Raji (cell line): Measurements from ENCODE around the gene HSPBAP1.

ENCODE experiments used
- POLR2A ChIP-seq: IDR thresholded peaks from 2 replicates; pipeline ENCODE4 v1.6.1; 2011; ENCODE audit warnings: low read depth, low read length, control low read depth; ENCODE audit not compliant: insufficient read depth

HSPBAP1 gene, protein sequence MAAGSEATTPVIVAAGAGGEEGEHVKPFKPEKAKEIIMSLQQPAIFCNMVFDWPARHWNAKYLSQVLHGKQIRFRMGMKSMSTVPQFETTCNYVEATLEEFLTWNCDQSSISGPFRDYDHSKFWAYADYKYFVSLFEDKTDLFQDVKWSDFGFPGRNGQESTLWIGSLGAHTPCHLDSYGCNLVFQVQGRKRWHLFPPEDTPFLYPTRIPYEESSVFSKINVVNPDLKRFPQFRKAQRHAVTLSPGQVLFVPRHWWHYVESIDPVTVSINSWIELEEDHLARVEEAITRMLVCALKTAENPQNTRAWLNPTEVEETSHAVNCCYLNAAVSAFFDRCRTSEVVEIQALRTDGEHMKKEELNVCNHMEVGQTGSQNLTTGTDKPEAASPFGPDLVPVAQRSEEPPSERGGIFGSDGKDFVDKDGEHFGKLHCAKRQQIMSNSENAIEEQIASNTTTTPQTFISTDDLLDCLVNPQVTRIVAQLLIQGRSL

GRCh38 chr3:122793568-122794416 lies at the start of gene HSPBAP1:
TSS of gene HSPBAP1 (minus strand) at chr3:122793831. CDS start at chr3:122793680, 151 bp downstream.
- peak; percentile 84 for TF ChIP-seq POLR2A

DNA sequence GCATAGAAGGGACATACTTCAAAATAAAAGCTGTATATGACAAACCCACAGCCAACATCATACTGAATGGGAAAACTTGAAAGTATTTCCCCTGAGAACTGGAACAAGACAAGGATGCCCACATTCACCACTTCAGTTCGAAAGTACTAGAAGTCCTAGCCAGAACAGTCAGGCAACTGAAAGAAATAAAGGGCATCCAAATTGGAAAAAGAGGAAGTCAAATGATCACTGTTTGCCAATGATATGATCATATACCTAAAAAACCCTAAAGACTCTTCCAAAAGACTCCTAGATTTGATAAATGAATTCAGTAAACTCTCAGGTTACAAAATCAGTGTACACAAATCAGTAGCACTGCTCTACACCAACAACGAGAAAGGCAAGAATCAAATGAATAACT lies 42.0 kb upstream of the HSPBAP1 start:
- no peak for TF ChIP-seq POLR2A

DNA sequence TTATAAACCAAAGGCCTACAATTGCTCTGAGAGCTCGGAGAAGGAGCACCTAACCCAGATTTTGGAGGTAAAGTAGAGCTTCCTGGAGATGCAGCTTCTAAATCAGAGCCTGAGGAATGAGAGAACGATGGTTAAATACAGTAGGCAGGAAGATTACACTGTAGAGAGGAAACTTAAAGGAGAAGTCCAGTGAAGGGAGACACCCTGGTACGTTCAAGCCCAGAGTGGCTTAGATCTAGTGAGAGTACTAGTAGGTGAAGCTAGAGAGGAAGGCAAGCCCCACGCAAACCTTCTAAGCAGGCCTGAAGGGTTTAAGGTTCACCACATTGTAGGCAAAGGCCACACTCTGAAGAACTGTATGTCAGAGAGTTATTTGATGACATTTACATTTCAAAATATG lies 34.6 kb upstream of the HSPBAP1 start:
- no peak for TF ChIP-seq POLR2A

DNA sequence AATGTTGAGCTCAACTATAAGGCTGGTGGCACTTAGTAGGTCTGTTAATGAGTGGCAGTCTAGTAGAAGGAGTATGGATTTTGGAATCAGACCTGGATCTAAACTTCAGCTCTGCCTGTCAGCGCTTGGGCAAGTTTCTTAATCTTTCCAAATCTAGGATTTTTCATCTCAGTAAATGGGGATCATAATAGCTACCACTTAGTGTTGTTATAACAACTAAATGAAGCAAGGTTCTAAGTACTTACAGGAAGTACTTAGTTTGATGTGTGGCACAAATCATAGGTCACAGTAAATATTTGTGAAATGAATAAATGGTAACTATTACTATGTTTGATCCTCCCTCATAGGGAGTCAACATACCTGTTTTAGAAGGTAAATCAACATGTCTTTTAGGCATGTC lies 32.6 kb upstream of the HSPBAP1 start:
- no peak for TF ChIP-seq POLR2A

- TF ChIP-seq POLR2A, result no peak
Measured at GRCh38 chr3:122825460-122825859, 31.8 kb upstream of the HSPBAP1 start.

DNA sequence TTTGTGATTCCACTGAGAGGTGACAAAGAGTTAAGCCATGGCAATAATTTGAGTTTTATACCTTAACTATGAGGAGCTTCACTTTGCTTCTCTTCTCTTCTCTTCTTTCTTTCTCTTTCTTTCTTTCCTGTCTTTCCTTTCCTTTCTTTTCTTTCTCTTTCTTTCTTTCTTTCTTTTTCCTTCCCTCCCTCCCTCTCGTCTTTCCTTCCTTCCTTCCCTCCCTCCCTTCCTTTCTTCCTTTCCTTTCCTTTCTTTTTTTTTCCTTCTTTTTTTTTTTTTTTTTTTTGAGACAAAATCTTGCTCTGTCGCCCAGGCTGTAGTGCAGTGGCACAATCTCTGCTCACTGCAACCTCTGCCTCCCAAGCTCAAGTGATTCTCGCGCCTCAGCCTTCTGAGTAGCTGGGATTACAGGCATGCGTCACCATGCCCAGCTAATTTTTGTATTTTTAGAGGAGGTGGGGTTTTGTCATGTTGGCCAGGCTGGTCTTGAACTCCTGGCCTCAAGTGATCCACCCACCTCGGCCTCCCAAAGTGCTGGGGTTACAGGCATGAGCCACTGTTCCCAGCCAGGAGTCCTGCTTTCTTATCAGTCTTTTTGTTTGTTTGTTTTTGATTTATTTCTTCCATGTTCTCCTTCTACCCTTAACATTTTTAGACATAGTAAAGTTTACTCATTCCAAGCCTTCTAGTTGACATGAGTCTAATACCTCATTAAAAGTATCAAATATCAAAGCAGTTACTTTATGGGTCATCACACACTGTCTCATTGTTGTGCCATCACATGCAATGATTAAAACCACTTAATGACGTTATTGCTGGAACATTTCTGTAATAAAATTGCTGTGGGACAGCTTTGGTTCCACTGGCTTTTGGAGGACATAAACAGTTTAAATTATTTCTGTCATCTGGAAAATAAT lies 31.1 kb upstream of the HSPBAP1 start:
- no peak for TF ChIP-seq POLR2A

DNA sequence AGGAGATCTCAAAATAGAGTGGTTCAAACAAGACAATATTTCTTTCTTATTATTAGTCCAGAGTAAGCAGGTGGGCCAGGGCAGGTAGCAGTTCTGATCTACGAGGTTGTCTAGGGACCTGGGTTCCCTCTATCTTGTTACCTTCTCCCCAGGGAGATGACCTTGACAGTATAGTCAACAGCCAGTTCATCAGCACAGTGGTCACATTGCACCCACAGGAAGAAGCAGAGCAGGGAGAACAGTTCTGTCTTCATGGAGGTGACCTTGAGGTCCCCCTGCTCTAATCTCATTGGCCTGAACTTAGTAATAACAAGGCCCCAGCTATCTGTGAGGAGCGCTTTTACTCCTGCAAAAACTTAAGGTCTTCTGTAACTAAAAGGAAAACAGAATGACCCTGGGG lies 23.0 kb upstream of the HSPBAP1 start:
- no peak for TF ChIP-seq POLR2A

GRCh38 chr3:122810734-122811133 lies 17.1 kb upstream of the HSPBAP1 start:
- TF ChIP-seq POLR2A, result no peak

GRCh38 chr3:122803977-122804376 lies 10.3 kb upstream of the HSPBAP1 start:
- TF ChIP-seq POLR2A, result no peak

- TF ChIP-seq POLR2A, result no peak
Measured at GRCh38 chr3:122802323-122802722, 8.7 kb upstream of the HSPBAP1 start.

- TF ChIP-seq POLR2A, result no peak
Measured at GRCh38 chr3:122800706-122801237, 7.1 kb upstream of the HSPBAP1 start.

- TF ChIP-seq POLR2A, result no peak
Measured at GRCh38 chr3:122800031-122800430, 6.4 kb upstream of the HSPBAP1 start.

DNA sequence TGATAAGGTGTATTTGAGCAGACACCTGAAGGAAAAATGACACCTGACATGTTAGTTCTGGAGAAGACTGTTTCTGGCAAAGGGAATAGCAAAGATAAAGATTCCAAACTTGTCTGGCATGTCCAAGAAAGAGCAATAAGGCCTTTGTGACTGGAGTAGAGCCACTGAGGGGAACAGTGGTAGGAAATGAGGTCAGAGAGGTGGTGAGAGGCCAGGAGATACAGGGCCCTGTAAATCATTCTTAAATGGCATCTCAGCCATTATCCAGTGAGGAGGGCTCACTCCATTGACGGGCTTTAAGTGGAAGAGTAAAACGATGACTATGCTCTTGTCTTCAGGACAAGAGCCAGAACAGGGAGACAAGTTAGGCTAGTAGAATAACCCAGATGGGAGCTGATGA lies 5.7 kb upstream of the HSPBAP1 start:
- TF ChIP-seq POLR2A, result no peak

DNA sequence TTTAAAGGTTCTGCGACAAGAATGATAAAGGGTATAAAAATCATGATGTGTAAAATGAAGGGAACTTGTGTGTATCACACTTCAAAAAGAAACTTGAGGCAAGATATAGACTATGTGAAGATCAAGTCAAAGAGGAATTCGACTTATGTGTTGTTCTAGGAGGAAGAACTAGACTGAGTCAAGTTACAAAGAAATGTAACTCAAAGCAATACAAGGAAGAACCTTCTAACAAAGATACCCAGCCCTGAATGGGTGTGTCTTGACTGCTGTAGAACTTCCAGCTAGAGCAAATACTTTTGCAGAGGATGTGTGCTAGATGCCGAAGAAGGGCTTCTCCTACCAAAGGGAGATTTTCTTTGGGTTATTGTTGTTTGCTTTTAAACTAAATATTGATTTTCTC lies 3.7 kb upstream of the HSPBAP1 start:
- no peak for TF ChIP-seq POLR2A
